ENCODE data around the gene GFOD1. TPM values are rescaled to one million over a fixed set of nuclear protein-coding genes. Genes with fewer than 3 reads are reported as not detected.
"Not testable (repeated sequence)": the region's sequence is repeated elsewhere in the genome, so short reads cannot be mapped to it uniquely, and the experiment has no call there.

Gene GFOD1
- total RNA-seq, 1 experiment from 2014 or later: 6.1 TPM

DNA sequence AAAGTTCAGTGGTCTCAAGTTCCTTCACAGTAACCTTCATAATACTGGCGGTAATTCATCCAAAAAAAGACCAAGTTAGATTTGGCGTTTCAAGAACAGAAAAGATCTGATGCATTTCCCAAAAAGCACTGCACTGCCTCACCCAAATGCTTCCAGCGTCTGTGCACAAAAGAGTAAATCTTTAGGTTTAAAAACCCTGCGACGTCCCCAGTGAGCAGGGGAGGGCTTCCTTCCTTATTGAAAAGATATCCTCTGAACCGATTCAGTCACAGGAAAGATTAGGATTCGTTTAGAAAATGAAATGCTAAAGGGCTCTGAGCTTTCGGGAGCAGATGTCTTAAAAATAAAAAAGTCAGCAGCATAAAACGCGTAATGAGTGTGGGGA is 159.7 kb downstream of the GFOD1 start:
- Histone ChIP-seq H2AFZ (ENCODE audit: low read length) (no peak overlapping the region), H4K91ac (ENCODE audit: insufficient read length, low read depth, low read length) (no peak overlapping the region), H2BK15ac (ENCODE audit: low read depth, low read length) (no peak overlapping the region), H3K9me3 (ENCODE audit: control insufficient read depth, low read depth, low read length) (no peaks in the 10 kb centered on the region), H3K14ac (ENCODE audit: insufficient read depth, low read length) (peak overlapping the region; percentile 55; the same call in 1 of the 2 replicates), H3K4ac (ENCODE audit: low read depth, low read length) (no peak overlapping the region), H3K23me2 (ENCODE audit: insufficient read length, low read depth, low read length, poor library complexity, severe bottlenecking) (peaks cover 9% of the 10 kb centered on the region), H3K27me3 (ENCODE audit: insufficient read depth, low read length) (no peaks in the 10 kb centered on the region), H3T11ph (ENCODE audit: low read length) (no peak overlapping the region), H3K18ac (ENCODE audit: insufficient read length, low read depth, low read length) (no peak overlapping the region), H3K79me1 (ENCODE audit: insufficient read depth, low read depth, low read length, poor library complexity, severe bottlenecking) (no peaks in the 10 kb centered on the region), H3K4me2 (ENCODE audit: insufficient read depth, insufficient read length, low read length) (peak overlapping the region; percentile 85), H3K4me1 (ENCODE audit: insufficient read depth, low read length) (peaks cover 3% of the 10 kb centered on the region), H3K79me2 (ENCODE audit: insufficient read depth, low read length) (no peaks in the 10 kb centered on the region), H3K9ac (ENCODE audit: extremely low read depth, insufficient read length, low read length) (peak overlapping the region; percentile 68), H2BK120ac (ENCODE audit: low read depth, low read length, poor library complexity, severe bottlenecking) (no peak overlapping the region), H2BK5ac (ENCODE audit: insufficient read length, low read length) (no peak overlapping the region), H4K5ac (ENCODE audit: insufficient read length, low read depth, low read length) (no peak overlapping the region), H3K56ac (ENCODE audit: insufficient read length, low read depth, low read length) (no peak overlapping the region), H2BK20ac (ENCODE audit: low read depth, low read length, poor library complexity, severe bottlenecking) (no peak overlapping the region), H3K23ac (ENCODE audit: insufficient read length, low read depth, low read length) (no peak overlapping the region), H2BK12ac (ENCODE audit: insufficient read length, low read depth, low read length) (no peak overlapping the region), H4K20me1 (ENCODE audit: control insufficient read depth, insufficient read depth, insufficient read length) (no peaks in the 10 kb centered on the region), H4K8ac (replicated peaks; ENCODE audit: insufficient read length, low read depth, low read length) (no peak overlapping the region), H2AK5ac (ENCODE audit: insufficient read length, low read length) (no peak overlapping the region), H3K27ac (ENCODE audit: insufficient read length, low read depth, low read length) (peak overlapping the region; percentile 50)
- Mint-ChIP-seq H3K9me3 (no peaks in the 10 kb centered on the region), H3K36me3 (ENCODE audit: insufficient read depth in 1 of 3, low read depth in 3 of 3) (peaks cover 10 to 35% (median 29%) of the 10 kb centered on the region in 3 experiments), H3K27ac (peak overlapping the region; percentile 82 to 97 (median 95); a peak in 6 of 7 replicates), H3K4me1 (peaks cover 19 to 22% of the 10 kb centered on the region in 2 experiments), H3K27me3 (ENCODE audit: low read depth) (no peaks in the 10 kb centered on the region), H3K4me3 (peak overlapping the region; percentile 92 to 93)
- DNase-seq: no peak
- TF ChIP-seq, protein P1, sequence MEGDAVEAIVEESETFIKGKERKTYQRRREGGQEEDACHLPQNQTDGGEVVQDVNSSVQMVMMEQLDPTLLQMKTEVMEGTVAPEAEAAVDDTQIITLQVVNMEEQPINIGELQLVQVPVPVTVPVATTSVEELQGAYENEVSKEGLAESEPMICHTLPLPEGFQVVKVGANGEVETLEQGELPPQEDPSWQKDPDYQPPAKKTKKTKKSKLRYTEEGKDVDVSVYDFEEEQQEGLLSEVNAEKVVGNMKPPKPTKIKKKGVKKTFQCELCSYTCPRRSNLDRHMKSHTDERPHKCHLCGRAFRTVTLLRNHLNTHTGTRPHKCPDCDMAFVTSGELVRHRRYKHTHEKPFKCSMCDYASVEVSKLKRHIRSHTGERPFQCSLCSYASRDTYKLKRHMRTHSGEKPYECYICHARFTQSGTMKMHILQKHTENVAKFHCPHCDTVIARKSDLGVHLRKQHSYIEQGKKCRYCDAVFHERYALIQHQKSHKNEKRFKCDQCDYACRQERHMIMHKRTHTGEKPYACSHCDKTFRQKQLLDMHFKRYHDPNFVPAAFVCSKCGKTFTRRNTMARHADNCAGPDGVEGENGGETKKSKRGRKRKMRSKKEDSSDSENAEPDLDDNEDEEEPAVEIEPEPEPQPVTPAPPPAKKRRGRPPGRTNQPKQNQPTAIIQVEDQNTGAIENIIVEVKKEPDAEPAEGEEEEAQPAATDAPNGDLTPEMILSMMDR (conservative IDR thresholded peaks at IDR 0.05): no peak
- no CpG with 5 or more reads among the region's 10 CpGs for WGBS (ENCODE audit: extremely low coverage, insufficient read length, low lambda C conversion rate)

DNA sequence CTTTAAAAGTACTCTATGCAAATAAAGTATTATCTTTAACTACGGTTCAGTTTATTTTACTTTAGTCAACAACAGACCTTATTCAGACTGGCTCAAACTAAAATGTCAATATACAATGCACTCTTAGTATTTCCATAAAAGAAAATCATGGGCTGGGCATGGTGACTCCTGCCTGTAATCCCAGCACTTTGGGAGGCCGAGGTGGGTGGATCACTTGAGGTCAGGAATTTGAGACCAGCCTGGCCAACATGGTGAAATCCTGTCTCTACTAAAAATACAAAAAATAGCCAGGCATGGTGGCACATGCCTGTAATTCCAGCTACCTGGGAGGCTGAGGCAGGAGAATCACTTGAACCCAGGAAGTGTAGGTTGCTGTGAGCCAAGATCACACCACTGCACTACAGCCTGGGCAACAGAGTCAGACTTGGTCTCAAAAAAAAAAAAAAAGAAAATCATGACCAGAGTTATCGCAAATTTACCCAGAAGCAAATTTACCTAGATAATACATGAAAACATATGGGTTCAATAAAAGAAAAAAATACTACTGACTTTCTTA is 161.3 kb downstream of the GFOD1 start:
- H3K4me3 Mint-ChIP-seq: 0 out of 5 replicates have a peak overlapping the region, but pooled peaks of 1 of the 2 experiments have one; percentile 92
- not testable (repeated sequence) for H2AFZ ChIP-seq (ENCODE audit: low read length); H2BK20ac ChIP-seq (ENCODE audit: low read depth, low read length, poor library complexity, severe bottlenecking); H4K20me1 ChIP-seq (ENCODE audit: control insufficient read depth, insufficient read depth, insufficient read length); H3K79me2 ChIP-seq (ENCODE audit: insufficient read depth, low read length); H3K18ac ChIP-seq (ENCODE audit: insufficient read length, low read depth, low read length); H3K27me3 Mint-ChIP-seq (ENCODE audit: low read depth); H3K4me1 ChIP-seq (ENCODE audit: insufficient read depth, low read length); H4K5ac ChIP-seq (ENCODE audit: insufficient read length, low read depth, low read length); H3K27me3 ChIP-seq (ENCODE audit: insufficient read depth, low read length); H2BK15ac ChIP-seq (ENCODE audit: low read depth, low read length); H3K9me3 ChIP-seq (ENCODE audit: control insufficient read depth, low read depth, low read length); H3K9me3 Mint-ChIP-seq; H3K4ac ChIP-seq (ENCODE audit: low read depth, low read length); H3K9ac ChIP-seq (ENCODE audit: extremely low read depth, insufficient read length, low read length); H3K27ac Mint-ChIP-seq; H4K8ac ChIP-seq (replicated peaks; ENCODE audit: insufficient read length, low read depth, low read length); H3K14ac ChIP-seq (ENCODE audit: insufficient read depth, low read length); H2AK5ac ChIP-seq (ENCODE audit: insufficient read length, low read length); H3K4me2 ChIP-seq (ENCODE audit: insufficient read depth, insufficient read length, low read length); H2BK12ac ChIP-seq (ENCODE audit: insufficient read length, low read depth, low read length); DNase-seq; H2BK120ac ChIP-seq (ENCODE audit: low read depth, low read length, poor library complexity, severe bottlenecking); H3K27ac ChIP-seq (ENCODE audit: insufficient read length, low read depth, low read length); H3K23me2 ChIP-seq (ENCODE audit: insufficient read length, low read depth, low read length, poor library complexity, severe bottlenecking); H3K23ac ChIP-seq (ENCODE audit: insufficient read length, low read depth, low read length); H2BK5ac ChIP-seq (ENCODE audit: insufficient read length, low read length); H4K91ac ChIP-seq (ENCODE audit: insufficient read length, low read depth, low read length); H3T11ph ChIP-seq (ENCODE audit: low read length); H3K56ac ChIP-seq (ENCODE audit: insufficient read length, low read depth, low read length); H3K79me1 ChIP-seq (ENCODE audit: insufficient read depth, low read depth, low read length, poor library complexity, severe bottlenecking)
- H3K4me1 Mint-ChIP-seq: peaks cover 19 to 22% of the 10 kb centered on the region in 2 experiments
- H3K36me3 Mint-ChIP-seq (ENCODE audit: insufficient read depth in 1 of 3, low read depth in 3 of 3): peaks cover 15 to 46% (median 41%) of the 10 kb centered on the region in 3 experiments
- no CpG with 5 or more reads among the region's 3 CpGs for WGBS (ENCODE audit: extremely low coverage, insufficient read length, low lambda C conversion rate)
